Common myeloid progenitor, CD34-positive (primary cell): ENCODE data around the gene KIF16B.

Experiments used
- CTCF ChIA-PET: fragments of 350-600 bp; sonication (Branson Sonifier 250); formaldehyde crosslinking; loops from one replicate; lab custom pipeline; 2021; ENCODE audit warnings: antibody characterized with exemption; lab: Charles Lee
- POLR2A ChIA-PET: fragments of 350-600 bp; sonication (Branson Sonifier 250); formaldehyde crosslinking; loops from one replicate; lab custom pipeline; 2021; ENCODE audit warnings: antibody characterized with exemption; lab: Charles Lee
- DNase-seq, 3 donors: peaks; one replicate each; pipeline versions ENCODE4 v3.0.0 to v3.0.0-alpha.2; 2013
- H3K27ac ChIP-seq, 2 experiments: 1 replicate in 1 of 2; 2 replicates in 1 of 2; pipeline ENCODE4 v1.7.0; 2013; ENCODE audit warnings: inconsistent platforms in 2 of 2, low read length in 2 of 2, mild to moderate bottlenecking in 2 of 2, low read depth in 1 of 2, moderate library complexity in 1 of 2; ENCODE audit not compliant: severe bottlenecking in 2 of 2, insufficient read depth in 1 of 2, poor library complexity in 1 of 2
- H3K27me3 ChIP-seq, 5 experiments: replicated peaks in 2 of 5; 1 replicate in 3 of 5; 2 replicates in 2 of 5; pipeline versions ENCODE4 v1.6.1 to v1.7.0; 2013; ENCODE audit warnings: low read length in 4 of 5, mild to moderate bottlenecking in 2 of 5, moderate library complexity in 2 of 5, inconsistent platforms in 1 of 5; ENCODE audit not compliant: insufficient read depth in 5 of 5, control insufficient read depth in 4 of 5
- H3K36me3 ChIP-seq, 4 experiments: 1 replicate in 2 of 4; 2 replicates in 2 of 4; pipeline versions ENCODE4 v1.6.1 to v1.7.0; 2013; ENCODE audit warnings: low read length in 3 of 4, control low read depth in 1 of 4, mild to moderate bottlenecking in 1 of 4; ENCODE audit not compliant: control insufficient read depth in 4 of 4, insufficient read depth in 4 of 4
- H3K4me1 ChIP-seq, 4 experiments: 1 replicate in 3 of 4; 2 replicates in 1 of 4; pipeline versions ENCODE4 v1.6.1 to v1.7.1; 2013; ENCODE audit warnings: low read length in 3 of 4, mild to moderate bottlenecking in 3 of 4, control low read depth in 1 of 4, inconsistent platforms in 1 of 4, moderate library complexity in 1 of 4; ENCODE audit not compliant: control insufficient read depth in 4 of 4, insufficient read depth in 4 of 4; ENCODE audit errors: control extremely low read depth in 1 of 4
- H3K4me3 ChIP-seq, 7 experiments: 1 replicate in 4 of 7; 2 replicates in 3 of 7; pipeline versions ENCODE4 v1.5.1 to v1.7.0; 2013; ENCODE audit warnings: mild to moderate bottlenecking in 7 of 7, low read length in 6 of 7, moderate library complexity in 6 of 7, inconsistent platforms in 2 of 7, low read depth in 2 of 7, control low read depth in 1 of 7; ENCODE audit not compliant: insufficient read depth in 4 of 7, control insufficient read depth in 1 of 7; ENCODE audit errors: extremely low read depth in 1 of 7
- H3K9me3 ChIP-seq, 5 experiments: 1 replicate in 4 of 5; 2 replicates in 1 of 5; pipeline versions ENCODE4 v1.6.1 to v1.7.1; 2013; ENCODE audit warnings: low read length in 4 of 5, mild to moderate bottlenecking in 2 of 5, inconsistent platforms in 1 of 5, low read depth in 1 of 5, moderate library complexity in 1 of 5; ENCODE audit not compliant: control insufficient read depth in 4 of 5, insufficient read depth in 2 of 5; ENCODE audit errors: control extremely low read depth in 1 of 5
- WGBS: methylation state at CpG from one replicate; pipeline ENCODE4 v1.1.5; 2013; ENCODE audit not compliant: insufficient coverage; 5-methylcytosine and 5-hydroxymethylcytosine counted together

KIF16B gene

DNA sequence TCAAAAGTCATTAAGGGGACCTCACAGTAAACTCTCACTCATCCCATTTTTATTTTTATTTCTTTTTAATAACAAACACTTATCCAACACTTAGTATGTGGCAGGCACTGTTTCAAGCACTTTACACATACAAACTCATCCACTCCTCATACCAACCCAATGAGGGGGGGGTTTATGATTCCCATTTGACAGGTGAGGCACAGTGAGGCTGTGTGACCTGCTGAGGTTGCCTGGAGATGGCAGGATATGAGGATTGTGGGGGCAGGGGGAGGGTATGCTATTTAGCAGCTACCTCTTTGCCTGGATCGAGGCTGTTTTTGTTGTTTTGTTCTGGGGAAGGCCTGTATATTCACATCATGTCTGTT lies 219.8 kb downstream of the KIF16B start:
- WGBS, result no CpG with 5 or more reads among the region's 1 CpG
- POLR2A ChIA-PET, result no interaction called here

GRCh38 chr20:16352751-16353416 lies 220.4 kb downstream of the KIF16B start:
- ChIA-PET POLR2A (no interaction called here), CTCF (no interaction called here)
- no peaks in the 10 kb centered on the region for H3K9me3 ChIP-seq
- no peak overlapping the region for H3K27ac ChIP-seq
- H3K4me1 ChIP-seq, result no peaks in the 10 kb centered on the region
- WGBS, result 80% methylated on average over 1 of the region's 5 CpGs
- no peaks in the 10 kb centered on the region for H3K27me3 ChIP-seq
- no peaks in the 10 kb centered on the region for H3K36me3 ChIP-seq
- no peak overlapping the region for H3K4me3 ChIP-seq
- DNase-seq, result no peak

More for the DNA sequence above, 219.8 kb downstream of the KIF16B start:
- H3K27ac ChIP-seq, result no peak overlapping the region
- H3K27me3 ChIP-seq, result no peaks in the 10 kb centered on the region
- no peaks in the 10 kb centered on the region for H3K9me3 ChIP-seq
- CTCF ChIA-PET, result no interaction called here
- DNase-seq, result no peak
- peaks cover 0 to 1% (median 0%) of the 10 kb centered on the region in 4 experiments for H3K36me3 ChIP-seq
- no peak overlapping the region for H3K4me3 ChIP-seq
- H3K4me1 ChIP-seq, result no peaks in the 10 kb centered on the region

DNA sequence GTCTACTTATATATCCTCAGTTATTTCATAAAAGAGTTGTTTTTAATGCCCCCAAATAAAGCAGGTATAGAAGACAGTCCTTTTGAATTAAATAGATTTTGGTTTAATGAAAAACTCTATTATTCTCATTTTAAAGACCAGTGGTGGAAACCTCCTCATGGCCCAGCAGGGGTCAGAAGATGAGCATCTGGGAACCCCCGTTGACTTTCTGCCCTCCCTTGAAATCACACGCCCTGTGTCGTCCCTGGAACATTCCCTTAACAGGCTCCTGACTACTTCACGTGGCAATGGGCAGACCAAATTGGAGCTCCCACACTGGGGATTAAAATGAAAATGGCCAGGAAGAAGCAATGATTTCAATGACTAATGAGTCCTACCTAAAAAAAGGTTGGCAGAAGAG lies 220.9 kb downstream of the KIF16B start:
- DNase-seq, result no peak
- H3K4me1 ChIP-seq, result no peaks in the 10 kb centered on the region
- POLR2A ChIA-PET, result no interaction called here

GRCh38 chr20:16351415-16351814 lies 221.8 kb downstream of the KIF16B start:
- 94% methylated on average over 9 of the region's 9 CpGs for WGBS
- POLR2A ChIA-PET, result no interaction called here
- CTCF ChIA-PET, result no interaction called here

More for the DNA sequence above, 220.9 kb downstream of the KIF16B start:
- H3K36me3 ChIP-seq, result no peaks in the 10 kb centered on the region
- no peak overlapping the region for H3K4me3 ChIP-seq
- H3K9me3 ChIP-seq, result no peaks in the 10 kb centered on the region
- 94% methylated on average over 4 of the region's 4 CpGs for WGBS
- CTCF ChIA-PET, result no interaction called here
- no peaks in the 10 kb centered on the region for H3K27me3 ChIP-seq
- no peak overlapping the region for H3K27ac ChIP-seq

GRCh38 chr20:16350465-16350864 lies 222.8 kb downstream of the KIF16B start:
- no peaks in the 10 kb centered on the region for H3K27me3 ChIP-seq
- no peaks in the 10 kb centered on the region for H3K4me1 ChIP-seq
- no peaks in the 10 kb centered on the region for H3K9me3 ChIP-seq
- ChIA-PET POLR2A (no interaction called here), CTCF (no interaction called here)
- H3K36me3 ChIP-seq, result no peaks in the 10 kb centered on the region
- H3K4me3 ChIP-seq, result no peak overlapping the region
- no peak overlapping the region for H3K27ac ChIP-seq
- DNase-seq, result no peak
- 99% methylated on average over 10 of the region's 11 CpGs for WGBS

More at GRCh38 chr20:16351415-16351814, 221.8 kb downstream of the KIF16B start:
- H3K27me3 ChIP-seq, result no peaks in the 10 kb centered on the region
- no peak overlapping the region for H3K4me3 ChIP-seq
- no peak overlapping the region for H3K27ac ChIP-seq
- H3K9me3 ChIP-seq, result no peaks in the 10 kb centered on the region
- H3K4me1 ChIP-seq, result no peaks in the 10 kb centered on the region
- no peaks in the 10 kb centered on the region for H3K36me3 ChIP-seq
- no peak for DNase-seq

GRCh38 chr20:16349523-16350260 lies 223.6 kb downstream of the KIF16B start:
- Histone ChIP-seq H3K4me3 (no peak overlapping the region), H3K9me3 (no peaks in the 10 kb centered on the region), H3K27me3 (no peaks in the 10 kb centered on the region), H3K27ac (no peak overlapping the region), H3K4me1 (no peaks in the 10 kb centered on the region), H3K36me3 (no peaks in the 10 kb centered on the region)
- CTCF ChIA-PET, result no interaction called here
- DNase-seq, result no peak
- WGBS, result 100% methylated on average over 3 of the region's 6 CpGs
- POLR2A ChIA-PET, result no interaction called here

DNA sequence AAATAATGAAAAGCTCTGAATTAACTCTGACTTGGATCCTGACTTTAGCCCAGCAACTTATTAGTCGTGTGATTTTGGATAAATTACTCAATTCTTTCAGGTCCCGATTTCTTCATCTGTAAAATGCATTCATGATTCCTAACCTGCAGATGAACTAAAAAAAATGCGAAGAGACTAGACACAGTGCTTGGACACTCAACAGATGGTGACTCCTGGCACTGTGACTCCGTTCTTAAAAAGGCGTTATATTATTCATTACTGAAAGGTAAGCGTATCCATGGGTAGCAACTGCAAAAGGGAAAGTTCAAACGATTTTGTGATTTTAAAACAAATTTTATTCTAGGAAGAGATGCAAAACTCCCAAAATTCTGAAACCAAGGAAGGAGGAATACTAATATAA lies 226.3 kb downstream of the KIF16B start:
- DNase-seq, result no peak
- Histone ChIP-seq H3K36me3 (no peaks in the 10 kb centered on the region), H3K4me1 (no peaks in the 10 kb centered on the region), H3K9me3 (no peaks in the 10 kb centered on the region), H3K4me3 (no peak overlapping the region), H3K27ac (no peak overlapping the region), H3K27me3 (no peaks in the 10 kb centered on the region)
- ChIA-PET POLR2A (no interaction called here), CTCF (no interaction called here)
- WGBS, result 93% methylated on average over 6 of the region's 7 CpGs
